ENCODE data around the gene HSD17B2.

The HSD17B2 gene

GRCh38 chr16:82016964-82017363 lies 18.1 kb upstream of the HSD17B2 start:
- no peaks in the 10 kb centered on the region for H4K20me1 ChIP-seq (ENCODE audit: insufficient read depth, low read length, poor library complexity, severe bottlenecking)
- no peaks in the 10 kb centered on the region for H3K79me2 ChIP-seq (ENCODE audit: insufficient read depth, low read length)
- H2AFZ ChIP-seq (ENCODE audit: low read length) = no peak overlapping the region
- H3K36me3 ChIP-seq (ENCODE audit: insufficient read depth, low read length) = no peaks in the 10 kb centered on the region
- H3K9ac ChIP-seq (ENCODE audit: low read depth, low read length, poor library complexity, severe bottlenecking) = no peak overlapping the region
- H3K9me3 ChIP-seq (ENCODE audit: insufficient read depth, low read depth, low read length) = peaks cover 4% of the 10 kb centered on the region; the same call in 1 of the 2 replicates
- H3K27me3 ChIP-seq (ENCODE audit: insufficient read depth, low read length, poor library complexity, severe bottlenecking) = no peaks in the 10 kb centered on the region
- TF ChIP-seq EZH2phosphoT487 (IDR thresholded peaks at IDR 0.05; ENCODE audit: borderline replicate concordance) (no peak), CTCF (conservative IDR thresholded peaks at IDR 0.05; ENCODE audit: low read length) (no peak)
- H3K4me2 ChIP-seq (ENCODE audit: low read depth, low read length, poor library complexity, severe bottlenecking) = no peak overlapping the region
- no peaks in the 10 kb centered on the region for H3F3A ChIP-seq (ENCODE audit: low read depth)
- H3K4me1 ChIP-seq (ENCODE audit: insufficient read depth, low read length, poor library complexity, severe bottlenecking) = no peaks in the 10 kb centered on the region
- no peak overlapping the region for H3K4me3 ChIP-seq (ENCODE audit: low read length, poor library complexity, severe bottlenecking)
- no peaks in the 10 kb centered on the region for H3K9me2 ChIP-seq (replicated peaks; ENCODE audit: low read depth, low read length)

GRCh38 chr16:82017911-82018568 lies 17.0 kb upstream of the HSD17B2 start:
- Histone ChIP-seq H3K4me1 (ENCODE audit: insufficient read depth, low read length, poor library complexity, severe bottlenecking) (no peaks in the 10 kb centered on the region), H3K79me2 (ENCODE audit: insufficient read depth, low read length) (no peaks in the 10 kb centered on the region), H4K20me1 (ENCODE audit: insufficient read depth, low read length, poor library complexity, severe bottlenecking) (no peaks in the 10 kb centered on the region), H3K4me3 (ENCODE audit: low read length, poor library complexity, severe bottlenecking) (no peak overlapping the region), H3K9me3 (ENCODE audit: insufficient read depth, low read depth, low read length) (peaks cover 4% of the 10 kb centered on the region; the same call in 1 of the 2 replicates), H3F3A (ENCODE audit: low read depth) (no peaks in the 10 kb centered on the region), H3K9ac (ENCODE audit: low read depth, low read length, poor library complexity, severe bottlenecking) (no peak overlapping the region), H2AFZ (ENCODE audit: low read length) (no peak overlapping the region), H3K27me3 (ENCODE audit: insufficient read depth, low read length, poor library complexity, severe bottlenecking) (no peaks in the 10 kb centered on the region), H3K9me2 (replicated peaks; ENCODE audit: low read depth, low read length) (no peaks in the 10 kb centered on the region), H3K4me2 (ENCODE audit: low read depth, low read length, poor library complexity, severe bottlenecking) (no peak overlapping the region), H3K36me3 (ENCODE audit: insufficient read depth, low read length) (no peaks in the 10 kb centered on the region)
- TF ChIP-seq EZH2phosphoT487 (IDR thresholded peaks at IDR 0.05; ENCODE audit: borderline replicate concordance) (no peak), CTCF (conservative IDR thresholded peaks at IDR 0.05; ENCODE audit: low read length) (no peak)

DNA sequence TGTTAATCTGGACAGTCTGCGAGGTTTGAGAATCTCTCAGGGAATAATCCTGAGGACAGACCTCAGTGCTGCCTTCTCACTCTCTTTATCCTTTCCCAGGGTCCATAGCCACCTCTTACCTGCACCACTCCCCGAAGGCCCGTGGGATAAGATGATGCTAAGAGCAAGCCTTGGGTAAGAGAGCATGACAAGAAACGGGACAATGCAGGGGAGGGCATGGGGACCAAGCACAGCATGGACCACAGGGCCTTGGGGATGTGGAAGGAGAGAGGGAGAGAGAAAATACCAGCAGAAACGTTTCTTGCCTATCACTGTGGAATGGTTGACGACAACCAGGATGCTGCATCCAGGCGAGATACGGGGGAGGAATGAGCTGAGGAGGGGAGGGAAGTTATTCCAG lies 15.5 kb upstream of the HSD17B2 start:
- Histone ChIP-seq H3K9me3 (ENCODE audit: insufficient read depth, low read depth, low read length) (peaks cover 4% of the 10 kb centered on the region; the same call in 1 of the 2 replicates), H3F3A (ENCODE audit: low read depth) (no peaks in the 10 kb centered on the region), H4K20me1 (ENCODE audit: insufficient read depth, low read length, poor library complexity, severe bottlenecking) (no peaks in the 10 kb centered on the region), H3K9me2 (replicated peaks; ENCODE audit: low read depth, low read length) (no peaks in the 10 kb centered on the region), H3K4me1 (ENCODE audit: insufficient read depth, low read length, poor library complexity, severe bottlenecking) (no peaks in the 10 kb centered on the region), H3K9ac (ENCODE audit: low read depth, low read length, poor library complexity, severe bottlenecking) (no peak overlapping the region), H3K27me3 (ENCODE audit: insufficient read depth, low read length, poor library complexity, severe bottlenecking) (no peaks in the 10 kb centered on the region), H3K4me3 (ENCODE audit: low read length, poor library complexity, severe bottlenecking) (no peak overlapping the region), H3K79me2 (ENCODE audit: insufficient read depth, low read length) (no peaks in the 10 kb centered on the region), H3K4me2 (ENCODE audit: low read depth, low read length, poor library complexity, severe bottlenecking) (no peak overlapping the region), H2AFZ (ENCODE audit: low read length) (no peak overlapping the region), H3K36me3 (ENCODE audit: insufficient read depth, low read length) (no peaks in the 10 kb centered on the region)
- TF ChIP-seq CTCF (conservative IDR thresholded peaks at IDR 0.05; ENCODE audit: low read length) (no peak), EZH2phosphoT487 (IDR thresholded peaks at IDR 0.05; ENCODE audit: borderline replicate concordance) (no peak)

Measured in Loucy (cell line).